ENCODE data around the gene PKDCC.
"Not testable (repeated sequence)": the region's sequence is repeated elsewhere in the genome, so short reads cannot be mapped to it uniquely, and the experiment has no call there.

The PKDCC gene

DNA sequence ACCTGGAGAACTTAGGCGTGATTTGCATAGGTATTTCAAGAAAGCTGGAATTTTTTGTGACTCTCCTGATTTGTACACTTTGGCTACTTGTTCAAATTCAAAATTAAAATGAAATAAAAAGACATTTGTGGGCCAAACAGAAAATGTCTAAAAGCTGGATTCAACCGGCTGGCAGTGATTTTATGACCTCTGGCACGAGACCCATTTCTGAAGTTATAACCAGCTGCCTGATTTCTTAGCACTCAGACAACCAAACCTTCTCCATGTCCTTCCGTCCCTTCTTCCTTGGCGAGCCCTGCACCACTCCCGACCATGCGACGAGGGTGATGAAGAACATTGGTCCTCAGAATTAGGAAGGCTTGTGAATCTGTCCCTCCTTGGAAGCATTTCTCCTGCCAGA lies 19.7 kb downstream of the PKDCC start:
- DNase-seq: no peak

DNA sequence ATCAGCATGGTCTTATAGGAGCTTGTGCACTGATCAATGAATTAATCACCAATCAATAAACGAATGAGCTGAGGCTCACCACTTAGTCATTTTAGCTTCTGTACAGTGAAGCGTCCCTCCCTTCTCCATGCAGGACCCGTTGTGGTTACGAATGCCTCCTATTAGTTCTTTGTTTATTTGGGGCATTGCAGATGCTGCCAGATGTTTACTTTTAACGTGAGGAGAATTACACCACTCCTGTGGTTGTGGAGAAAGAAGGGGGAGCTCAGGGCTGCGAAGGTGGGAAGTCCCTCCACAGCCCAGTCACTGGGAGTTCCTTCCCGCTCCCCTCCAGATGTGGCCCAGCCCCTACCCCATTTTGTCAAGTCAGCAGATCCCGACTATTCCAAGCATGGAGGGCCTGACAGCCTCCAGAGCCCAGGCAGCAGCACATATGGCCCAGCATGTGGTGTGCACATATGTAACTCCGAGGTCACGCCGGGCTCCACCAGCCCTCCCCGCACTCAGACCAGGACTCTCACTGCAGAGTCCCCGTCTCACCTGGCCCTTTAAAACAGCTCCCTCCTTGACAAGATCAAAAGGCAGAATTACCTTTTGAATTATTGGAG lies 20.9 kb downstream of the PKDCC start:
- no peak for DNase-seq

DNA sequence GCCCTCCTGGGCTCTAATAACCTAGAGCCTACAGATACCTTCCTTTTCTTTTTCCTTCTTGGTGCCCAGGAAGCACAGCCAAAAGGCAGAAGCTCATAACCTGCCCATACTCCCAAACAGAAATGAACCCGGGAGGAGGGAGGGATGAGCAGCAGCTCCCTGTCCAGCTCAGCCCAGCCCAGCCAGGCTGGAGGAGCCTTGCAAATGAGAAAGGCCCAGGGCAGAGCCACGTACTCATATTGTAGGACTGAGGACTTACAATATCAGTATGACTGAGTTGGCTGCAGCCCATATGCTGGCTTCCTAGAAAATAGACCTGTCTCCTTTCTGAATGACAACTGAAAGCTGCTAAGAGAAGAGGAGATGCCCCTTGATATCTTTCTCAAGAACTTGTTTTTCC lies 21.7 kb downstream of the PKDCC start:
- no peak for DNase-seq

DNA sequence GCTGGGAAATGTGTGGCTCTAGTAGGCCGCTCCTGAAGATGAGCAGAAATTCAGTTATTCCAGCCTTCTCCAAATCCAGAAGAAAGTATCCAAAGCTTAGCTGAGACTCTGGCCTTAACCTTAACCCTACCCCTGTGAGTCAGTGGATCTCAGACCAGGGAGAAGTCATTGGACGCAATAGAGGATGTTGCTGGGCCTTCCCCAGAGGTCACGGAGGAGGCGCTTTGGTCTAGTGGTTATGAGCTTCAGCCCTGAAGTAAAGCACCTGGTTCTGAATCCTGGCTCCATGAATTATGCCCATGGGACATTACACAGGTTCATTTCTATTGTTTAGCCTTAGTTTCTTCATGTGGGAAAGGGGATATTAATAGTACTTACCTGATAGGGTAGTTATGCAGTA lies 24.0 kb downstream of the PKDCC start:
- DNase-seq: no peak

DNA sequence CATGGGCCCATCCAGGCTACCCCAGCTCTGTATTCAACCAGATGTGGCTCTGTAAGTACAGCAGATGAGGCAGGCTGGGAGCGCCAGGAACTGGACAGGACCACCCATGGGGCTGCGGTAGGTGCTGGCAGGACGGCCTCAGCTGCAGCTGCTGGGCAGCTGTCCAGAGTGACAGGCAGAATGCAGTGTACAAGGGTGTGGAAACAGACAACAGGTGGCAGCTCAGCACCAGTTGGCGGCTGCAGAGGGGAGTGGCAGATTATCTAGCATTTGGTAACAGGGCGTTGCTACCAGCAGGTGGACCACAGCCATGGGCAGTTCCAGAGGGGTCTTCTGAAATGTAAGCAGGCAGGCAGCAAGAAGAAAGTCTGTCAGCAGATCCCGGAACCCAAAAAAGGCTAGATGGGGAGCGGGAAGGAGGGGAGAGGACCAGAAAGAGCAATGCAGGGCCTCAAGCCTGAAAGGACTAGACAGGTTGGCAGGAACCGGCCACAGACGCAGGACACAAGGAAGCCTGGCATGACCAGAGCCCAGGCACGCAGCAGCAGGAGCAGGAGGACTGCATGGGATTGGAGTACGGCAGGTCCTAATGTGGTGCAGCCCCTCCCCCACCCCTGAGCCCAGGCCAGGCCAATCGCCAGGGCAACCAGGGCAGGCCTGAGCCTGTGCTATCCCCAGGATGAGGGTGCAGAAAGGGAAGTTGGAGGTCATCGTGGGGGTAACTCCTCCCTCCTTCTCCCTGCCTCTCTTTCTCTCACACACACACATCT lies 24.7 kb downstream of the PKDCC start:
- no peak for DNase-seq

DNA sequence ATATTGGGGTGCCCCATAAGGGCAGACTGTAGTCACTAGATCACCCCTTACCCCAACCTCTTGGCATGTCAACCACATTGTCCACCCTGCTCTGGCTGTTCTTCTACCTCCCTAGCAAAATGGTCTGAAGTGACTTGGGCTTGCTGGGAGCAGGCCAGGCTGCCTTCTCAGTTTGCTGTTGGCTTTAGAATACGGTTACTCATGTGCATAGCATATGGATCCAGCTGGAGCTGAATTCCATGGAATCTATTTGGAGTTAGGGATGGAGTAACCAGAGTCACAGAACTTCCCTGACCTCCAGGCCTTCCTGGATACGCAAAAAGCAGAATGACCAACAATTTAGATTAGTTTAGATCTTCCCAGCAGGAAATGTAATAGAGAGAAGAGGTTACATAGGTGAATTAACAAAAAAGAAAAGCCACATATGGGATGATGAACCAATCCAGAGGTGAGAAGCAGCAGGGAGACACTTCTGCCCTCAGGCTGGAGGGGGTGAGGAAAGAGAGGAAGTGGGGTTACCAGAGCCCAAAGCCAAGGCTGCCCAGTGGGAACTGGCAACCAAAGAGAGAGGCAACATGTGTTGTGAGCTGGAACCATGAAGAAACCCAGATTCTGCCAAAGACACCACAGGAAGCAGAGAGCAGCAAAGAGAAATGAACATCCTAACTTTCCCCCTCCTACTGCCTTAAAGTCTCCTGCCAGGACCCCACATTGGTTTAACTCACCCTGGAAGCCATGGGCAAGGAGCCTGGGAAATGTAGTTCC lies 26.1 kb downstream of the PKDCC start:
- no peak for DNase-seq

DNA sequence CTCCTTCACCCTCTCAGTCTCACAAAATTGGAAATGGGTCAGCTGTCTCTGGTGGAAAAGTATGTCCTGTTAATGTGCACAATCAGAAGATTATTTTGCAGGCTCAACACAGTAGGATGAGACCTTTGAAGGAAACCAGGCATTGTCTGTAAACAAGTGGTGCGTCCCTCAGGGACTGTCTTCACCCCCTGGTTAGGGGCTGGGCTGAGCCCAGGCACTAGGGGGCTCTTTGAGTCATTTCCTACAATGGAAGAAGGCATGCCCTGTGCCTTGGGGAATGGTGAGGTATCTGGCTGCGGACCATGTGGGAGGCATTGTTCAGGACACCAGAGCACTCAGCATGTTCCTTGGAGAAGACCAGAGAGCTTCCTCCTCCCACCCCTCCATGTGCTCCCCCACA lies 26.8 kb downstream of the PKDCC start:
- DNase-seq: no peak

DNA sequence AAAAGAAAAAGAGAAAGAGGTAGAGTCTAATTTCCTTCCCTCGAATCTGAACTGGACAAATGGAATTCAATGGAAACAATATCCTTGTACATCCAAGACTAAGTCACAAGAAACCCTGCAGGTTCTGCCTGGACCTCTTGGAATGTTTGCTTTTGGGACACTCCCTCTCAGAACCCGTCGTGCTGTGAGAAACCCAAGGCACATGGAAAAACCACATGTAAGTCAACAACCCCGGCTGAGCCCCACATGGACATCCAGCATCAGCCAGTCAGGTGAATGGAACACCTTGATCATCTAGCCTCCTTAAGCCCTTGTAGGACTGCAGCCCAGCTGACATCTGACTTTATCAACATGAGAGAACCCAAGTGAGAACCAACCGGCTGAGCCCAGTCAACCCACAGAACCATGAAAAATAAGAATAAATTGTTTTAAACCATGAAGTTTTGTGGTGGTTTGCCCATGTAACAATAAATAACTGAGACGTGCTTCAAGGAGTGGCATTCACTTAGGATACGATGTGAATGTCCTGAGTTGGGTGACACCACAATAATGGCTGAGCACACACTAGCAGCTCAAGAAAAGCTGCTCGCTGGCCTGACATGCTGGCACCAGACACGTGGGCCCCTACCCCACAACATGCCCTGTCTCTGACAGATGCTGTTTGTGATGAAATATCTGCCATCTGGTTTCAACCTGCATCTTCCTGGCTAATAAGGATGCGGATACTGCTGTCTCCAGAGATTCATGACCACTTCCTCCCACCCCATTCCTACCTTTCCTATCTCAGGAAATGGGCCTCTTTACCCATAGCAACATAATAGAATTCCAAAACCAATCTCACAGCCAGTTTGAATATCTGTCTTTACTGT lies 28.8 kb downstream of the PKDCC start:
- no peak for DNase-seq

DNA sequence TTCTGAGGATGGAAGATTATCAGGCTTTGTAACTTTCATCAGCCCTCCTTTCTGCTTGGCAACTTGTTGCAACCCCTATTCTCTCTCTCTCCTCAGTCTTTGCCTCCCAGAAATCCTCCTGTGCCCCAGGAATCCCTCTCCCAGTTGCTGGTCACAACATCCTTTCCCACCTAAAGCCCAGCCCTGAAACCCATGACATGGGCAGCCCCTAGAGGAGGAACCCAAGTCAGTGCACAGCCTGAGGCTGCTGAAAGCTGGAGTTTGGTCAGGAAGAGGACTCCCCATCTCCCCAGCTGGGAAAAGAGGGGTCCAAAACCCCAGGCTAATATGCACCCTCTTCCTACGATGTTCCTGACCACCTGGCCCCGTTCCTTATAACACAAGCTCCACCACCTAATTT lies 29.5 kb downstream of the PKDCC start:
- DNase-seq: no peak

DNA sequence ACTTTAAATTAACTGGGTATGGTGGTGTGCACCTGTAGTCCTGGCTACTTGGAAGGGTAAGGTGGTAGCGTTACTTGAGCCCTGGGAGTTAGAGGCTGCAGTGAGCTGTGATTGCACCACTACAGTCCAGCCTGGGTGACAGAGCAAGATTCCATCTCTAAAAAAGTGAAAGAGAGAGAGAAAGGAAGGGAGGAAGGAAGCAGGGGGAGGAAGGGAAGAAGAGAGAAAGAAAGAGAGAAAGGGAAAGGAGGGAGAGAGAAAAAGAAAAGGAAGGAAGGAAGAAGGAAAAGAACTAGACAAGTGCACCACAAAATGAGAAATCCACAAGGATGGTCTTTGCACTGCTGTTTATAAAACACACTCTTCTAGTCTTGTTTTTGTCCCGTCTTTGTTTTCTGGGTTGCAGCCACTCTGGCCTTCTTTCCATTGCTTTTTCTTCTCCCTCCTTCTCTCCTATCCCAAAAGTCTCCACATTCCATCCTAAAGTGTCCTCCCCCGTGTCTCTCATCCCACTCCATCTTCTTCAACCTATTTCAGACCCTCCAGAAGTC lies 32.0 kb downstream of the PKDCC start:
- no peak for DNase-seq

DNA sequence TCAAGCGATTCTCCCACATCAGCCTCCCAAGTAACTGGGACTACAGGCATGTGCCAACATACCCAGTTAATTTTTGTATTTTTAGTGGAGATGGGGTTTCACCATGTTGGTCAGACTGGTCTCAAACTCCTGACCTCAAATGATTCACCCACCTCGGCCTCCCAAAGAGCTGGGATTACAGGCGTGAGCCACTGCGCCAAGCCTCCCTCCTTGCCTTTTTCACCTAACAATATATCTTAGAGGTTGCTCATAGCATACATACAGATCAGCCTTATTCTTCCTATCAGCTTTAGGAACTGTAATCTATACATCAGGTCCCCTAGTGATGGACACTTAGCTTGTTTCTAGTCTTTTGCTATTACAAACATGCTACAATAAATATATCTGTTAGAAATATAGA lies 33.3 kb downstream of the PKDCC start:
- DNase-seq: not testable (repeated sequence)

DNA sequence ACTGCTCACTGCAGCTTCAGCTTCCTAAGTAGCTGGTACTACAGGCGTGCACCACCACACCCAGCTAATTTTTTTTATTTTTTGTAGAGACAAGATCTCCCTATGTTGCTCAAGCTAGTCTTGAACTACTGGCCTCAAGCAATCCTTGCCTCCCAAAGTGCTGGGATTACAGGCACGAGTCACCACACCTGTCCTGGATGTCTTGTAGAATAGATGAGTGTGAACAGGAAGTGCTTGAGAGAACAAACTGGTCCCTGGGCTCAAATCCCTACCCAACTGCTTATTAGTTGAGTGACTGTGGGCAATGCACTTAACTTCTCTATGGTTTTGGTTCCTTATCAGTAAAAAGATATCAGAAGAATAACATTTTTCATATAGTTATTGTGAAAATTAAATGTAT lies 34.2 kb downstream of the PKDCC start:
- DNase-seq: no peak

DNA sequence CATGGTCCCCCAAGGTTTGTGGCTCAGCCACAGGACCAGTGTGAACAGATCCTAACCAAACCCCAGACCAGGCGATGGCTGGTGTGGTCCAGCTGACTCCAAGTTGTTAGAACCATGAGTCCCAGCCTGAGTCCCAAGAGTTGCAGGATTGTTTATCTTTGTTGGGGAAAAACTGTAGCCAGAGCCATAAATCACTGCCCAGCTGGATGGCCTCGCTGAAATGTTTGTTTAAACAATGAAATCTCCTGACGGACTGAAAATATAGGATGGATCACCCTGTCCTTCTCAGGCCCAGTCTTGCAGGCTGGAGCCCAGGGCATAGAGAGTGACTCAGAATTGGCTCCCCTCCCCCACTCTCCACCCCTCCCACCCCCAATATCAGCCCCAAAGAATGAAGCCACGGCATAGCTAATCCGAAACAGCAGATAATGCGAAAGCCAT lies 36.4 kb downstream of the PKDCC start:
- DNase-seq: no peak

DNA sequence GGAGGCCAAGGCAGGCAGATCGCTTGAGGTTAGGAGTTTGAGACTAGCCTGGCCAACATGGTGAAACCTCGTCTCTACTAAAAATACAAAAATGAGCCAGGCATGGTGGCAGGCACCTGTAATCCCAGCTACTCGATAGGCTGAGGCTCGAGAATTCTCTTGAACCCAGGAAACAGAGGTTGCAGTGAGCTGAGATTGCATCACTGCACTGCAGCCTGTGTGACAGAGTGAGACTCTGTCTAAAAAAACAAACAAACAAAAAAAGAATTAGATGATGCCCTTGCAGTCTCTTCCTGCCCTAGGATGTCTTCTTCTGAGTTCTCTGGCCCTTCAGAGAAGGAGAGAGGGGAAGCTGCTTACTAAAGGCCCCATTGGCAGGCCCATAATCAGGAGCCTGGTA lies 37.2 kb downstream of the PKDCC start:
- DNase-seq: not testable (repeated sequence)

DNA sequence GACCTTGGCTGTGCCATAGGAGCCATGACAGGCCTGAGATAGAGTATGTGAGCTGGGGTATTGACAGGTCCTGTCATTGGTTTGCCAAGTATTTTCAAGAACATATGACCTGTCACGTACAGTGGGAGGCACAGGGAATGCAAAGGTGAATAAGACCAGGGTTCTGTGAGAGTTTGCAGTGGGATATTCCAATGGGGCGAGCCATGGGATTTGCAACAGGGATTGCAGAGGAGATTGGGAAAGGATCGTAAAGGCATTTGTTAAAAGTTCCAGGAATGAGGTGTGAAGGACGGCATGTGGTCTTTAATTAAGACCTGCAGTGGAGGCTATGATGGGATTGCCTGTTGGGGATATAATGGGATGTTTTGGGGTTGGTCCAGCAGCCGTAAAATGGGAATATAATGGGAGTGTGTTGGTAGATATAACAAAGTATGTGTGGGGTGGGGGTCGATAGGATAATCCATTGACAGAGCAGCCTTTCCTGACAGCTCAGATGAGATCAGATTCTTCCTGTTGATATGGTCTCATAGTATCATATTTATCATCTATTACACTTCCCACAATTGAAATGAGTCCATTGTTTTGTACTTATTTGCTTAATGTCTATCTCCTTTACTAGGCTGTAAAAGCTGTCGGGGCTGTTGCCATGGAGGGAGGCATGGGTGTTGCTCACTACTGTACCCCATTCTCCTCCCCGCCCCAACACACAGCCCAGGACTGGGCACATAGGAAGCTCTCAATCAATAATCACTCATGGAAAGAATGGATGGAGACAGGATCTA lies 38.1 kb downstream of the PKDCC start:
- DNase-seq: no peak

DNA sequence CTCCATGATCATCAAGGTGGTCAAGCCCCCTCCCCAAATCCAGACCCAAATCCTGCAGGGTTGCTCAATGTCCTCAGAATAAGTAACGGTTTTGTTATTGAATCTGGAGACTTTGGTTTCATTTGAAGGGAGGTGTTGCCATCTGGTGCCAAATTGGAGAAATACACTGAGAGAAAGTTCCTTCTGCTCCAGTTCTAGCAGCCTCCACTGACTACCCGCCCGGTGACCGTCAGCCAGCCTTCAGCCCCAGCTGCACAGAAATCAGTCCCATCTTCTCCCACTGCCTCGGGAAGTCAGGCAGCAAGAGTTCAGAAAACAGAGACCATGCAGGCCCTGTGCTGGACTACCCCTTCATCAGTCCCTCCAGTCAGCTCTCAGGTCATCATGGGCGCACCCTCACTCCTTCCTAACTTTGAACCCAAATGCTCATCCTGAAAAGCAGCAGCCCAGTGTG lies 38.7 kb downstream of the PKDCC start:
- no peak for DNase-seq

DNA sequence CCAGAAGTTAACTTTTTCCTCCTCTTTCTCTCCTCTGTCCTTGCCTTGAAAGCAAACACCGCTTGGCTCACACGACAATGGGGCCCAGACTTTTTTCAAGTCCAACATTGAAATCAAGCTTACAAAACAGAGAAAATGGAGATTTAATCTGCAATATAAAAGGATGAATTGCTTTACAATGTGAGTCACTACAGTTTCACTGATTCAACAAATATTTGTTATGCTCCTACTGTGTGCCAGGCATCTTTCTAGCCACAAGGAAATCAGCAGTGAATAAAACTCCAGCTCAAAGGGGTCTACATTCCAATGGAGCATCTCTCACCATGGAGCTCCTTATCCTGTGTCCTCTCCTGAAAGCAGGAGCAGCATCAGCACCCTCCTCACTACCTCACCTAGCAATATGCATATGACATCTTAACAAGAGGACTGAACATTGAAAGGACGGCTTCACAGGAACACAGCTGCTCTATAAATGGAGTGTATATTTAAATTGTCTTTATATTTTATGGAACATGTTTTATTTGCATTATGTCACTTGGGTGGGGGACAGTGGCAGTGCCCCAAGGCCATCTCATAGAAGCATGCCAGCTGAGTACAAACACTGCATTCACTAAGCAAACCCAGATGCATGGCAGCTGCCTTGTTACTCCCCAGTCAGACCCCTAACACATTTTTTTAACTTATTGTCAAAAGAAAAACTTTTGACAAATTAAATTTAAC lies 39.5 kb downstream of the PKDCC start:
- DNase-seq: no peak

DNA sequence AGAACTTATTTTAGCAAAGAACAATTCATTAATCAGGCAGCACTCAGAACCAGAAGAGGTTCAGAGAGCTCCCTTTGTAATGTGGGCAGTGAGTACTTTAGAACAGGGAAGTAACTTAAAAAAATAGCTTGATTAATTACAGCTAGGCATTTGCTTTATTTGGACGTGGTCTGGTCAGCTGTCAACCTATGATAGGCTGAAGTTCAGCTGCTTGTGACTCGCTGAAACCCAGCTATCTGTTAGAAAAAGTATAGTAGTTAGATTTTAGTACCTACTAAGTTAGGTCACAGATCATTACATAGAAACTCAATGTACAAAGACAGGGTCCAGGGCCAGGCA lies 40.0 kb downstream of the PKDCC start:
- DNase-seq: no peak

DNA sequence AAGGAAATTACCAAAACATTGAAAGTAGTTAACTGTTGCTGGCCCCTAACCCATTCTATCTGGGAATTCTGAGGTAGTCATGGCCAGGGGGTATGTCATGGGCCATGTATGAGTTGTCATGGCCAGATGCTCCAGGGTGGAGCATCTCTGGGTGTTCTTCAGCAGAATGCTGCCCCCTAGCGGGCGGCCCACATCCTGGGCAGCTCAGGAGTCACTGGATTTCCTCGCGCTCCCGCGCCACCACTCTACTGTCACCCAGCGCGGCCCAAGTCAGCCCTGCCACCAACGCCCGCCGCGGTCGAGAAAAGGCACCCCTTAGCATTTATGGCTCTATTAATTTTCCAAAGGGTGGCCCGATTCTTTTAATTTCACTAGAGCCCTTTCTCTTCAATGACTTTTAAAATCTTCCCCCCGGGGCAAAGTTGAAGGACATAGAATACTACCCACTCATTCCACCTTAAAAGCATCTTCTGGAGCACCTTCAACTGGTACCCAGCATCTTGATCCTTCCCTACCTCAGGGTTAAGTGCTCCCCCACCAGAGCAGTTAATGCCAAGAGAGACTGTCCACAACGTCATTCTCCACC lies 41.6 kb downstream of the PKDCC start:
- no peak for DNase-seq

DNA sequence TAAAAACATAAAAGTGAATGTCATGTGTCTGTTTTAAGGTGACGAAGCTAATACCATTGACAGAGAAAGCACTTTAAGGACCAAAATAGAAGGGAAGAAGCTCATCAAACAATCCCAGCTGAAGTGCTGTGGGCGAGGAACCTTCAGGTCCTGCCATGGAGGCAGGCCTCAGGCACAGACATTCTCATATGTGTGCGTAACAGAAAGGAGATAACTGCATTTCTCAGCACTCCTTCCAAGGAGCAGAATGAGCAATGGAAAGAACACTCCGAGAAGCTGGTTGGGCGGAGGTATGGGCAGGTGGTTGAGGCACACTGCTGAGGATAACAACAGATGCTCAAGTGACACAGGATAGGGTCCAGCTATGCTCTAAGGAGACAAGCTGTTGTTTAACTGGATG lies 42.4 kb downstream of the PKDCC start:
- no peak for DNase-seq

DNA sequence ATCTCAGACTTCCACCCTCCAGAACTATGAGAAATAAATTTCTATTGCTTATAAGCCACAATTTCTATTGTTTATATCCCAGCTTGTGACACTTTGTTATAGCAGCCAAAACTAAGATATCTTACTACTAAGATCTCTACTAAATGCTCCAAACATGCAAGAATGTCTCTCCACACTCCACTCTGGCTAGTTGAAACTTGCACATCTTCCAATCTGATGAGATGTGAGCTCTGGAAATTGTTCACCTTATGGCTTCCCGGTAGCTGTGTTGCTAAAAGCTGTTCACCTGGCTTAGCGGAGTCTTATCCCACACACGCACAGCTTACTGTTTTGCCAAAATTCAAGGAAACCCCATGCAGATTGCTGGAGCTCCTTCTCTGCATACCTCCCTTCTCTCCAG lies 43.9 kb downstream of the PKDCC start:
- no peak for DNase-seq
